Prostate gland (tissue), 2 donors: ENCODE measurements around the gene DAPK3.

Experiments
- POLR2AphosphoS5 ChIP-seq: sonication (generic); formaldehyde crosslinking; IDR thresholded peaks from one replicate; pipeline ENCODE4 v1.6.1; 2017; ENCODE audit warnings: antibody characterized with exemption
- TF ChIP-seq, protein P1 (sequence below), 4 experiments: fragments of 200-600 bp in 2 of 4; fragments of 450-650 bp in 2 of 4; sonication (generic) in 2 of 4; IDR thresholded peaks; 1 replicate in 3 of 4; 2 replicates in 1 of 4; pipeline ENCODE4 v1.5.1; 2016 to 2019; ENCODE audit warnings: antibody characterized with exemption in 4 of 4, mild to moderate bottlenecking in 2 of 4, moderate library complexity in 2 of 4

DNA sequence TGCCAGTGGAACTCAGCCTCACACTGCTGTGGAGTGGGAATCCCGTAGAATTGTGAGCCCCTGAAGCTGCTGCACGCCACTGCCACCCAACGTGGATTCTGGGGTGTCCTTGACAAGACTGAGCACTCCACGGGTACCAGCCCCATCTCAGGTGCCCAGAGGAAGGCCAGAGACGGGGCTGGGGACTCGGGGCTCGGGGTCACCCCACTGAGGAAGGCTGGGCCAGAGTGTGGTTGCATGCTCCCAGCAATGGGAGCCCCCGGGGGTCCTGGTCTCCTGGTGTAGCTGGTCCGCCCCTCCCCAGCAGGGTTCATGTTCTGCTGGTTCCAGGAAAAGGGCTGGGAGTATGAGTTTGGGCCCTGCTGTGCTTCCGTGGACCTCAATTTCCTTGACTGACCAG lies 15.2 kb downstream of the DAPK3 start:
- TF ChIP-seq, protein P1, sequence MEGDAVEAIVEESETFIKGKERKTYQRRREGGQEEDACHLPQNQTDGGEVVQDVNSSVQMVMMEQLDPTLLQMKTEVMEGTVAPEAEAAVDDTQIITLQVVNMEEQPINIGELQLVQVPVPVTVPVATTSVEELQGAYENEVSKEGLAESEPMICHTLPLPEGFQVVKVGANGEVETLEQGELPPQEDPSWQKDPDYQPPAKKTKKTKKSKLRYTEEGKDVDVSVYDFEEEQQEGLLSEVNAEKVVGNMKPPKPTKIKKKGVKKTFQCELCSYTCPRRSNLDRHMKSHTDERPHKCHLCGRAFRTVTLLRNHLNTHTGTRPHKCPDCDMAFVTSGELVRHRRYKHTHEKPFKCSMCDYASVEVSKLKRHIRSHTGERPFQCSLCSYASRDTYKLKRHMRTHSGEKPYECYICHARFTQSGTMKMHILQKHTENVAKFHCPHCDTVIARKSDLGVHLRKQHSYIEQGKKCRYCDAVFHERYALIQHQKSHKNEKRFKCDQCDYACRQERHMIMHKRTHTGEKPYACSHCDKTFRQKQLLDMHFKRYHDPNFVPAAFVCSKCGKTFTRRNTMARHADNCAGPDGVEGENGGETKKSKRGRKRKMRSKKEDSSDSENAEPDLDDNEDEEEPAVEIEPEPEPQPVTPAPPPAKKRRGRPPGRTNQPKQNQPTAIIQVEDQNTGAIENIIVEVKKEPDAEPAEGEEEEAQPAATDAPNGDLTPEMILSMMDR (IDR thresholded peaks at IDR 0.05) = no peak
- no peak for TF ChIP-seq POLR2AphosphoS5
